ENCODE data around the gene CCDC169.
"Not testable (repeated sequence)": the region's sequence is repeated elsewhere in the genome, so short reads cannot be mapped to it uniquely, and the experiment has no call there.

CCDC169 gene
- 0 to 3.9 (median 0.29) reads per million in 17 experiments for total RNA-seq

DNA sequence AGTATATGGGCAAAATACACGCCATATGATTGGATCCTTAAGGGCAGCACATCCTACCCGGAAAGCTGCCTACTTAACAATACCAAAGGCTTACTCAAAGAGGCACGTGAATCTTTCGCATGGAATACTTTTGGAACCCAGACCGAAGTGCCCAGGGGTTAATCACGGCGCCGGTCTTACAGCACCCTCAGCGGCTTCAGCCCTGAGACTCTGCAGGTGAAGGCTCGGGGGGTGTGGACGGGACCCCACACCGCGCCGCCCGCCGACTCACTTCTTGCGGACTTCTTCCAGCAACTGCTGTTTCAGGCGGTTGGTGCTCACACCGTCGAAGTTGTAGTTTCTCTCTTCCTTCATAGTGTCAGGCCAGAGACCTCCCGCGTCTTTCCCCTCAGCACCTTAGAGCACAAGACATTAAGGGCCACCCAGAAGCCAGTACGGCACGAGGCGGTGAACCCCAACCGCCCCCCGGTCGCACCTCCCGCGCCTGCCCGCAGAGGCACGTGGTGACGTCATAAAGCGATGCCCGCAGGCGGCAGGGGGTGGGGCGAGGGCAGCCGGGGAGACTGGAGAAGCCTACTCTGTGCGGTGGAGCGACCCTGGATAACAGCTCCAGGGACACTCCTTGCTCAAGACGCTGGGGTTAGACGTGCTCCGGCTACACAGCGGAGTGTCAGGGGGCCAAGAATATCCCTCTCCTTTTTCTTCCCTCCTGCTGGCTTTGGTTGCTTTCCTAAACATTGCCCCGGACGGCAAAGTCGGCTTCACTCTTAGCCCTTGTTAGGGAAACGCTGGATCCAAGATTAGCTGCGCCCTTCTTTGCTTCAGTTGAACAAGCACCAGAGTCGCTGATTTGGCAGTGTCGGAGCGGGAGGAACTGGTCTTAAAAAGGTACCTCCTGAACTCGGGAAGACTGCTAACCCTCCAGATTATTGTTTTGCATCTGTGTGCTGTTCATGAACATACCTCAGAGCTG is at the start of gene CCDC169:
CCDC169 (minus strand) TSS at position 449 of the 973 bp plus-strand sequence; CDS start at position 354, 95 bp downstream.
- DNase-seq: peak; percentile 54 to 81 (median 68)

DNA sequence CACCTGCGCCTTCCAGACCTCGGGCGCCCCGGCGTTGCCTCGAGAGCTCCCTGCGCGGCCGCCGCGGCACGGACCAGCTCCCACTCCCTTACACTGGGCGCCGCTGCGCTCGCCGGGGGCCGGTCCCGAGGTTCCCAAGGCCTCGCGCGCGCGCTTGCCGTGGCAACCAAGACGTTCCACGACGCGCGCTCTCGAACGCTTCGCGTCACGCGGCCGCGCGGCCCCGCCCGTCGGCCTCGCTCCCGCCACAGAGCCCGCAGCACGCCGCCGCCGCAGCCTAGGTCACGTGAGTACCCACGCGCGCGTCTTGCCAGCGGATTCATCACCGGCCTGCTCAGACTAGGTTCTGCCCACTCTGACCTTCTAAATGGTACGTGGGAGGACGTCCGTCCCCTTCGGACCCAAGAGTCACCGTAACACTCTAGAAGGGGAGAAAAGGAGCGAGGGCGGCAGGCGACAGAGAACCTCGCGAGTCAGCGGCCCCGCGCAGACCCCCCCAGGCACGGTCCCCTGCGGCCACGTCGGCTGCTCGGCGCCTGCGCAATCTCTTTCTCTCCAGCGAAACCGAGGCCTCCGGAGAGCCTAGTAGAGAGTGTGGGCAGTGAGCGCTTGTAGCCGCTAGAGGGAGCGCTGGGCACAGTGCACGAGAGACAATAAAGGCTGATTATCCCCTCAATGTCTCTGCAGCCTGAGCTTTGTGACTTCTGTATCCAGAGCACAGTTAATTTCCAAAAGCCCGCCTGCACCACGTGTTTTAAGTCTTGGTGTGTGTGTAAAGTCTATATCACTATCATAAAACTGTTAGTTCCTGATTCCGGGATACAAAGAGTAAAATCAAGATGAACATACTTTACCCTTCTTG is 48.8 kb upstream of the CCDC169 start, which contains the start of gene SPART:
SPART (minus strand) TSS at position 173 of the 862 bp plus-strand sequence. CDS start 10,564 bp downstream, outside the sequence.
- DNase-seq: peak; percentile 98 to 99 (median 98)

DNA sequence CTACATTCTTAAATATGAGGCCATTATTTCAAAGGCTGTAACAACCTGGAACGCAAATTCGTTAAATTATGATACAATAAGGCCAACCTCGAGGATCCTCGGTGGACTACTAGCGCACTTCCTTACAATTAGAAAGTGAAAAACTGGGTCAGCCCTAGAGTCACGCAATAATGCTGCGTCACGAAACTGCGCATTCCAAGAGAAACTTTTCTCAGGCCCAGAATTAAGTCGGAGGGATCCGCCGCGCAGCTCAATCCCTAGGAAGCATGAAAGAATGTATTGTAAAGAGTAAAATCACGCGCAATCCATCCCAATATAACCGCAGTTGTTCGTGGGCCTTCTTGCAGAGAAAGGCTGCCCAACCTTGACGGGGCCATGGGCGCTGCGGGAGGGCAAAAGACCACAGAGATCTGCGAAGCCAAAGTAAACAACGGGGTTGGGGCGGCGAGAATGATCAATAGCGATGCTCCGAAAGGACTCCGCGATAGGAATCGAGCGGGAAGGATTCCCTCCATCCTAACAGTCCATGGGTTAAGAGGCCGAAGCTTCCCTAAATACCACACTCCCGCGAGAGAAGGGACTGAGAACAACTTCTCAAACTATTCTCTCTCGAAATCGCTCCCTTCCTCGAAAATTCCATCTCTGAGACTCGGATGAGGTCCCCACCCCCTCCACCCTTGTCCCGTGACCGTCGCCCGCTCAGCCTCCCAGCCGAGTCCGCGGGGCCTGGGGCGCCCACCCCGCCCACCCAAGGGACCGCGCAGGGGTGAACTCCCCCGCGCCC is 48.0 kb upstream of the CCDC169 start:
- peak; percentile 83 to 92 (median 89) for DNase-seq

DNA sequence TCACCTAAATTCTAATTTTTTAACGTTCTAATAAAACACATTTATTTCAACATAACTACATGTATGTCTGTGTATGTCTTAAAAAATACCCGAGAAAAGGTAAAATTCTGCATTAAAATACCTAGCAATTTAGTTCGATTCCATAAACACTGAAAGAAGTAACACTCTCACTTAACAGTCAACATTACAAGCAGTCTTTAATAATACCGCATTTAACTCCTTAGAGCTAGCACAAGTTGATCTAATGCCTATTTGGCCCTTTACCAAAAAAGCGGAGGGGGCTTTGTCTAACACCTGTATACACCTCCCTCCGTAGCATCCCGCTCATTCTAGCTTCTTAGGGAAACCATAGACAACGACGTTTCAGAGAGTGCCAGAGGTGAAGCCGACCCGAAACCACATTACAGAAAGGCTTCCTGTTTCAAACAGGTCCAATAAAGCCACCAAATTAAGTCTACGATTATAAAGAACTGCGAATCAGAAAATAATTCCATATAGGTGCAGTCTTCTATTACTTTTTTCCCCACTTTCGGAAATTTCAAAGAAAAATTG is 47.3 kb upstream of the CCDC169 start:
- peak in 2 of 4 experiments; percentile 16 to 24 for DNase-seq

DNA sequence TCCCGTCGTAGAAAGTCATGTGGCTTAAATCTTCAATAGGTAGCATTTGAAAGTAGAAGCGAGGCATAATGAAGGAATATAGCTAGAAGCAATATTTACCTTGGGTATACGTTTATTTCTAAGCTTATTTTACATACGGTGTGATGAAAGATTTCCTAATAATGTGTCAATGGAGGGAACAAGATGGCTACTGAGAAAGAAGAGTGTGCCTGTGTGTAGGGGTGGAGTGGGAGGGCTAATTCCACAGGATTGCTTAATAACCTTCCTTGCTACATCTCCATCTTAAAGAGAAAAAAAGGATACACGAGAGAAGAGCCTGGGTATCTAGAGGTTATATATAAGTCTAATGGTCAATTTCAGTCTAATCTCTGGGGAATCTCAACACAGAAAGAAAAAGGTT is 46.6 kb upstream of the CCDC169 start:
- DNase-seq: peak; percentile 50 to 76 (median 66)

DNA sequence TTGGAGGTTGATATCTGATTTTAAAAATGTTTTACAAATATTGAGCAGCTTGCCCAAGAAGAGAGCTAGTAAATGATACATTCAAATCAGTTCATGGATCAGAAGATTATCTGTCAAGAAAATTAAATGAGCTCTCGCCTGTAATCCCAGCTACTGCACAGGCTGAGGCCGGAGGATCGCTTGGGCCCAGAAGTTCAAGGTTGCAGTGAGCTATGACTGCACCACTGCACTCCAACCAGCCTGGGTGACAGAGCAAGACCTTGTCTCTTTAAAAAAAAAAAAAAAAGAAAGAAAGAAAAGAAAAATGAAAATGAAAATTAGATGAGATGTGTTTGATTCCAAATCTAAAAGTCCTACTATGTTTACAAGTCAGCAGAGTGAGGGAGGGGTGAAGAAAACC is 46.2 kb upstream of the CCDC169 start:
- no peak for DNase-seq

DNA sequence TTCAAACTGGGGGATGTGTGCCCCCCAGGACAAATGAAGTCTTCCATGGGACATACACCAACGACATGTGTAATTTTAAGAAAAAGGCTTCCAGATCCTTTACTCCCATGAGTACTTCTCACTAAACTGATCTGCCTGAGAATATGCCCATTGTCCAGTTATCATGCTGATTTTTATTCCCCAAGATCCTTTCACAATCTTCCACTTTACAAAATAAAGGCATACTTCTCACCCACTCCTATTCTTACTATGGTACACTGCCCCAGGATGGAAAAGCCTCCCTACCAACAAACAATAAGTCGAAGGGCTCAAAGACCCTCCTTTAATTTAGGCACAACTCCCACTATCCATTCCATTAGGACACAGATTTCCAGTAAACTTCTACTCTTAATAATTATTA is 45.1 kb upstream of the CCDC169 start:
- DNase-seq: no peak

DNA sequence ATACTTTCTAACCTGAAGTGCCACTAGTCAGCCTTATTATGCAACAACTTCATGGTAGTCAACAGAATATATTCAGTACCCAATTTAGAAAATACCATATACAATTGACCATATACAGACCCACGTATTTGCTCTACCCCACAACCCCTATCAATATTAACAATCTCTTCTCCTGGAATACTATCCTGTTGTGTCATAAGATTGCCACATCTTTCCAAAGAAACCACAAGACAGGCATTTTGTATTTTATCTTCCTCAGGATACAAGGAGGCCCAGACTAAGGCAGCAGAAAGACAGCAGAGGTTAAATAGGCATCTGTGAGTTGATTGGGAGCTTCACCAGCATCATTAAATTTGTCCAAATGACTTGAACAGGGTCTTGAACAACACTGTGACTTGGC is 44.1 kb upstream of the CCDC169 start:
- no peak for DNase-seq

DNA sequence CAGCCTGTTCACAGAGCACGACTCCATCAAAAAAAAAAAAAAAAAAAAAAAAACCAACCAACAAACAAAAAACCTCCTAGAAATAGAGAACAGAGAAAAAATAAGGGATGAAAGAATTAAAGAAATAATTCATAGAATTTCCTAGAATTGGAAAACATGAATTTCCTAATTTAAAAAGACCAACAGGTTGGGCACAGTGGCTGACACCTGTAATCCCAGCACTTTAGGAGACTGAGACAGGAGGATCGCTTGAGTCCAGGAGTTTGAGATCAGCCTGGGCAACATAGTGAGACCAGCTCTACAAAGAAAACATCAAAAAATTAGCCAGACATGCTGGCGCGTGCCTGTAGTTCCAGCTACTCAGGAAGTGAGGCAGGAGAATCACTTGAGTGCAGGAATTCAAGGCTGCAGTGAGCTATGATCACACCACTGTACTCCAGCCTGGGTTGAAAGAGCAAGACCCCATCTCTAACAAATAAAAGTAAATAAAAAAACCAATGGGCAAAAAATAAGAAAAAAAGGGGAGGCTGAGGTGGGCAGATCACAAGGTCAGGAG is 42.1 kb upstream of the CCDC169 start:
- DNase-seq: no peak

DNA sequence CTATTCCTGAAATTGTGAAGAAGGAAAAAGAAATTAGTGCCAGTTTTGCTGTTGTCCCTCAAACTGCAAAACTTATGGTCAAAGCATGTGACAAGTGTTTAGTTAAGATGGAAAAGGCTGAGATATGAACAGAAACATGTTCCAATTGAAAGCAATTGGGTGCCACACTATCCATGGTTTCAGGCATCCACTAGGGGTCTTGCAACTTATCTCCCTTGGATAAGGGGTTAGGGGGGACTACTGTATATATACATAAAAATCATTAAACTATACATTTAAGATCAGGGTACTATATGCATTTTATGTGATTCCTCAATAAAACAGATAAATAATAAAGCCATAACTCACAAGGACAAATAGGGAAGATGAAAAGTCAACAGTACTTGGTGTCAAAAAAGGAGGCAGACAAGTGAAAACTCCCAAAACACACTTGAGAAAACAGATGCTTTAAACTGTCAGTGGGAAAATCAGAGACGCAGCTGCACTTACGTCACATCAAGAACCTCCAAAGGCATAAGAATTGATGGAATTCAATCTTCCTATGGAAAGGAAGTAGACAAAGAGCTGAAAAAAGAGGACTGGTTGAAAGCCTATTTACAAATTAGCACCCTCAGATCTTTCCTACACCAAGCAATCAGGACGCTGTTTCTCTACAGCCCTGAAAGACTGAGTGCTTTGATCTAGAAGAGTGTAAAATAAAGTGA is 40.5 kb upstream of the CCDC169 start:
- DNase-seq: no peak

DNA sequence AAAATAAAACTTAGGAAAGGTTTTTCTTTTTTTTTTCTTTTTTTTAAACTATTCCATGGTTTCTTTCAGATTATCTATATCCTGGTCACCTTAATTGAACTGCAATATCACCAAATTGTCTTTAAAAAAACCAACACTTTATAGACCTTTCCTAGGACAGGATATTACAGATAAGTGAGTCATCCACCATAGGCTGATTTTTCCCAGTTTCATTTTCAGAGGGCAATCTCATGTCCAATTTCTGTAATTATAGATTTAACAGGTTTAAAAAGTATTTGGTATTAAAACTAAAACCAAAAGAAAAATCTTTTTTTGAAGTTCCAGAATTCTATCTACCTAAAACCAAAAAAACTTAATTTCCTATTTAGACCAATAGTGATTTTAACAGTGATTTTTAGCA is 35.4 kb upstream of the CCDC169 start:
- DNase-seq: peak in 2 of 4 experiments; percentile 43 to 47

DNA sequence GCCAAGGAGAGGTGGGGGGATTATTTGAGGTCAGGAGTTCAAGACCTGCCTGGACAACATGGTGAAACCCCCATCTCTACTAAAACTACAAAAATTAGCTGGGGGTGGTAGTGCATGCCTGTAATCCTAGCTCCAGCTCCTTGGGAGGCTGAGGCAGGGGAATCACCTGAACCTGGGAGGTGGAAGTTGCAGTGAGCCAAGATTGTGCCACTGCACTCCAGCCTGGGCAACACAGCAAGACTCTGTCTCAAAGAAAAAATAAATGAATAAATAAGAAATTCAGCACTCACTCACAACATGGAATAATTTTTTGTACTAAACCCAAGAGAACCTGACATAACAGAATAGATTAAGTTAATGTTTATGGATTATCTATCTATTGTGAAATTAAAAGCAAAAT is 34.6 kb upstream of the CCDC169 start:
- DNase-seq: not testable (repeated sequence)

DNA sequence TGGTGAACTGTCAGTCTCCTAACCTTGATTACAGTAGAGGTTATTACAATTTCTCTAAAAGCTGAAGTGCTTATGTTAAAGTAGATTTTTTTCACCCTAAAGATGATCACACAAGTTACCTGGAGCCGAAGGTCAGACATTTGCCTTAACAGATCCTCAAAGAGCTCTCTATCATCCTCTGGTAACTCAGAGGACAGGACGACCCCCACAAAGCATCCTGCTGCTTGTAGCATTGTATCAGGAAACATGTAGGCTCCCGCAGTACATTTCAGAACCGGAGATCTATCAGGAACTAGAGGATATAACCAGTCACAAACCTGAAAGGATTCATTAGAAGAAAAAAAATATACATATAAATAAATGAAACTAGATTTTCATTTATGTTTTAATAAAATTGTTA is 33.7 kb upstream of the CCDC169 start:
- no peak for DNase-seq

DNA sequence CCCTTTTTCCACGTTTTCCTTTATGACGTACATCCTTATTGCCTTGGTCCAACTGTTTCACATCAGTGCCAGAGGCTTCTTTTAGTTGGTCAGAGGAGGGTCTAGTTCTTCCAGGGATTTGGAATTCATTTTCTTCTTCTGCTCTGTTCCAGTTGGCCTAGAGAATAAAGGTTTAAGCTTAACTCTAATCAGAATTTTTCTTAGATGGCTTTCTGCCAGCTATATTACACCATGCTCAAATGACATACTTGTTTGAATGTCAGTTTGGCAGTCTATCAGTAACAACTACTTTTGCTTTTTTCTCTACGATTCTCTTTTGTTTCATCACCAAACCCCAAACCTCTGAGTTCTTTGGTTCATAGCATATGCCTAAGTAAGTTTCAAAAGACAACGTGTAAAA is 31.7 kb upstream of the CCDC169 start:
- DNase-seq: no peak

DNA sequence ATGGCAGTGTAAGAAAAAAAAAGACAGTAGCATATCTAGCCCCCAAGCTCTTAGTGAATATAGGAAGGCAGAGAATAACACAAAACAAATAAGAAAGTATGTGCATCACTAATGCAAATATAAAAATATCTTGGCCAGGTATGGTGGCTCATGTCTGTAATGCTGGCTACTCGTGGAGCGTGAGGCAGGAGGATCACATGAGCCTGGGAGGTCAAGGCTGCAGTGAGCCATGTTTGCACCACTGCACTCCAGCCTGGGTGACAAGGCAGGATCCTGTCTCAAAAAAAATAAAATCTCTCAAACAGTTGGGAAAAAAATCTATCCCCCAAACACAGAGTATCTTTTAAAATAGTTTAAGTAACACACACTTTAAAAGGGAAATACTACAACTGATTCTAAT is 31.2 kb upstream of the CCDC169 start:
- no peak for DNase-seq

DNA sequence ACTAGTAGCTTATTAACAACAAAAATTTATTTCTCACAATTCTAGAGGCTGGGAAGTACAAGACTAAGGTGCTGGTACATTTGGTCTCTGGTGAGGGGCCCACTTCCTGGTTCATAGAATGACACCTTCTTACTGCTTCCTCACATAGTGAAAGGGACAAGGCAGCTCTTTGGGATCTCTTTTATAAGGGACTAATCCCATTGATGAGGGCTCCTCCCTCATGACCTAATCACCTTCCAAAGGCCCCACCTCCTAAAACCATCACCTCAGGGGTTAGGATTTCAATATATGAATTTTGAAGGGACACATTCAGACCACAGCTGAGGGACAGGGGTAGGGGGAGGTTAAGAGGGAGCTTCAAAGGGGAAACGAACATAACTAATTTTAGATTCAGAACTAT is 28.3 kb upstream of the CCDC169 start:
- no peak for DNase-seq

DNA sequence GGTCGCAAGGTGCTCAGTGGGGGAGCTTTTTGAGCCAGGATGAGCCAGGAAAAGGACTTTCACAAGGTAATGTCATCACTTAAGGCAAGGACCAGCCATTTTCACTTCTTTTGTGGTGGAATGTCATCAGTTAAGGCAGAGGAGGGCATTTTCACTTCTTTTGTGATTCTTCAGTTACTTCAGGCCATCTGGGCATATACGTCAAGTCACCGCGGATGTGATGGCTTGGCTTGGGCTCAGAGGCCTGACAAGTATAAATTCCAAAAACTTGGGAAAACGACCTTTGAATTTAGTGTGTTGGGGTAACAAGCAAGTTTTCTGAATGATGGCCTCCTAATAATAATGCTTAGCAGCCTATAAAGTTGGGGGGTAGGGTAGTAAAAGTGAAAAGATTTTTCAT is 27.3 kb upstream of the CCDC169 start:
- DNase-seq: not testable (repeated sequence)

DNA sequence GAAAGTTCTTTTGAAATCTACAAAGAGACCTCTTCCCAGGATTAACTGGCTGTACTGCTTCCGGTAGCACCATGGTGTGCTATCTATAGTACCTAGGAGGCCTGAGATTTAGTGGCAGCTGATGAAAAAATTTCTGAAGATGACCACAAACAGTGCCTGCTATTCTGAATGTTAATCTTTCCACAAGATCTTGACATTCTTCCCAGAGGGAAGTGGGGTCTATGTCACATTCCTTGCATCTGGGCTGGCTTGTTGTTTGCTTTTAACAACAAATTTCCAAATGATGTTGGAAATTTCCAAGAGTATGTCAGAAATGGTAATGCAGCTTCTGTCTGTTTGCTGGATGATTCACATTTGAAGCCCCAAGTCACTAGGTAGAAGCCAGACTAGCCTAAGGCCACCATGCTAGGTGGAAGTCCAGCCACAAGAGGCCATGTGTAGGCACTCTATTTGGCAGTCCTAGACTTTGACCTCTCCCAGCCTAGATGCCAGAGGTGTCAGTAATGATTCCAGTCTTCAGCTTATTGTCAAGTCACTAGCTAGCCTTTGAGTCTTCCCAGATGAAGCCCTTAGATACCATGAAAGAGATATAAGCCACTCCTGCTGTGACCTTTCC is 26.4 kb upstream of the CCDC169 start:
- no peak for DNase-seq

DNA sequence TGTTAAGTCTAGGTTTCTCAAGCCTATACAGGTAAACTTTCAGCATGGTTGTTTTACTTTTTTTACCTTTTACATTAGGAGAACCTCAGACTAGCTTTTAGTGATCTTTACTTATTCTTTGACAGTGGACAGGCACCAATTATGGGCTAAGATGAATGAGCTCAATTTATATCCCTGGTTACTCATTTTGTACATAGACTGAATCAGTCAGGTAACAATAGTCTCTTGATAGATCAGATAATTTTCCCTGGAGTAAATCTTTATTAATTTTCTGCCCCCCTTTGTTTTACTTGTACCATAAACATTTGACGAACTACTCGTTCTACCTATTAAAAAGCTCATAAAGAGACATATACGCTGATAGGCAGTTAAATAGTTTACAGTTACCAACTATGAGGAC is 25.8 kb upstream of the CCDC169 start:
- DNase-seq: no peak

DNA sequence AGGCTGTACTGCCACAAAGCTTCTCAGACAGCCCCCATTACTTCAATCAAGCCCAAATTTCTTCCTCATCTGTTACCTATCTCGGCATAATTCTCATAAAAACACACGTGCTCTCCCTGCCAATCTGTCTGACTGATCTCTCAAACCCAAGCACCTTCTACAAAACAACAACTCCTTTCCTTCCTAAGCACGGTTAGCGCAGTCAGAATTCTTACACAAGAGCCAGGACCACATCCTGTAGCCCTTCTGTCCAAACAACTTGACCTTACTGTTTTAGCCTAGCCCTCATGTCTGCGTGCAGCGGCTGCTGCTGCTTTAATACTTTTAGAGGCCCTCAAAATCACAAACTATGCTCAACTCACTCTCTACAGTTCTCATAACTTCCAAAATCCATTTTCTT is 22.2 kb upstream of the CCDC169 start:
- DNase-seq: not testable (repeated sequence)

Measured in suppressor macrophage (primary cell).